Subcutaneous adipose tissue (tissue), 4 donors: Measurements from ENCODE around the gene PKP2. TPM values are rescaled to one million over a fixed set of nuclear protein-coding genes. Genes with fewer than 3 reads are reported as not detected.

ENCODE experiments used
- CTCF ChIP-seq: fragments of 450-650 bp; IDR thresholded peaks from one replicate; pipeline ENCODE4 v1.5.1; 2016; ENCODE audit warnings: low read depth, mild to moderate bottlenecking, control low read depth, antibody characterized with exemption, moderate library complexity
- total RNA-seq, 4 donors: library from RNA; depleted of rRNA; stranded (reverse); fragments of >200 nt; gene quantifications; one replicate each; pipeline ENCODE4 v1.1.0, GENCODE V29; 2016

PKP2 gene
- total RNA-seq, 4 donors from 2014 or later = 21.7 to 75.2 (median 39.7) TPM

GRCh38 chr12:32903763-32904162 is 7.2 kb upstream of the PKP2 start:
- TF ChIP-seq CTCF = no peak

GRCh38 chr12:32903318-32903717 is 6.7 kb upstream of the PKP2 start:
- TF ChIP-seq CTCF = no peak

DNA sequence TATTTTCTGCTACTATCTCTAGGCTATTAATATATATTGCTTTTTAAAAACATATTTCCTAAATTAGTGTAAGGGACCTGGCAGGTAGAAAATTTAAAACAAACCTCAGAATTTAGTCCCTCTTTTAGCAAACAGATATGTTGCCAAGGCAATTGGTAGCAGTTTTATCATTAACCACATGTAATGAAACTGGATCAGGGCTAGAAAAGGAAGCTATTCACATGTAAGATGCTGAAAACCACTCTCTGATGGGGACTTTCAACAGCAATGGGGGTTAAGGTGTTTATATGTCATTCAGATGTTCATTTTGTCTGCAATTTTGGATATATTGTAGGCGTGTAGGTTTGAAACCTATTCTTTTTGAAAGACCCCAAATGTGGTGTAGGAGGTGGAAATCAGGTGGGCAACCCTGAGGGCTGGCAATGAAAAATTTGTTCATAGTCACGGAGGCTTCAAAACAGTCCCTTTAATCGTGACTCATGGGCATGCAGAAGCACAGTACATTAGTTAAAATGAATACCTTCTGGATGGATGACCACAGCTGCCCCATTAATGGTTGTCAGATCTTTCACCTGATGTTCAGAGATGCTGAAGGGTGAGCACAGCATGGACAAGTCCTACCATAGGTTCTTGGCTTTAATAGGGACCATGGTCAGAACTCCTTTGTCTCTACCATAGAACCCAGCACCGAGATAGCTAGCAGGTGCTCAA is 5.9 kb upstream of the PKP2 start:
- no peak for TF ChIP-seq CTCF

GRCh38 chr12:32901553-32901952 is 5.0 kb upstream of the PKP2 start:
- no peak for TF ChIP-seq CTCF

DNA sequence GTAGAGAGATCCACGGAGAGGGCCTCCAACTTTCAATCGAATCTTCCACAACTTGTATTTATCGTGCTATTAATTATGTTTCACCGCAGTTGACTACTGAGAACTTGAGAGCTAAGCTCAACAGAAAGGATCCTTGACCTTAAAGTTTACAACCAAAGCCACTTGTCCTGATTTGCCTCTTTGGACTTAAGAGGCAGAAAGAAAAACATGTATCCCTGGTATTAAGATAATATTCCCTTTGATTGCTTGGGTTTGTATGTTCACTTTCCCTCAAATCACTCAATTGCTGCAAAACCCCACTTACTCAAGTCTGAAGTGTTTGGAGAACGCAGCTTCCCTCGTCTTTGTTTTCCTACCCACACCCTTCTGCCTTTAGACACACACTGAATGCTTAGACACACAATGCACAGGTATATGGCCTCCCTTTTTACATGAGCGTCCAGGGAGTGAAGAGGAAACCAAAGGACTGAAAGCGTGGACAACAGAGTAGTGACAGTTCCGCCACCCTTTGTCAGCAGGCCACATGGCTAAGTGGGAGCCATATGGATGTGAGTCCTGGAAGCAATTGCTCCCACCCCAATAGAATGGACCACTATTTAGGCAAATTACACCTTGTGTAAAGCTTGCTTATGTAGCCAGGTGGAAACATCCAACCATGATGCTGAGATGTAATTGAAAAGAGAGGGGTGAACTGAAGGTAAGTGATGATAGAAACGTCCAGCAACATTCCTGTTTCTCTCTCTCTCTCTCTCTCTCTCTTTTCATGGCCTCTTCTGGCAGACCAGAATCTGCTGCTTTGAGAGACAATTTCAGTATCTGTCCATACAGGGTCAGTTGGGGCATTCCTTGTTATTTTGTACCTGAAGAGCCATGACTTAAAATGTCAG is 1.4 kb upstream of the PKP2 start:
- TF ChIP-seq CTCF = no peak

GRCh38 chr12:32897281-32897610 is 669 bp upstream of the PKP2 start:
- TF ChIP-seq CTCF = no peak

GRCh38 chr12:32895688-32896431 is 717 bp downstream of the PKP2 start:
- no peak for TF ChIP-seq CTCF
